GM12892 (cell line): ENCODE measurements around the gene TAF1C.

Experiments
- POLR2A ChIP-seq: IDR thresholded peaks from 2 replicates; pipeline ENCODE4 v1.6.1; 2011; ENCODE audit warnings: low read depth, low read length, control low read depth
- POLR2AphosphoS5 ChIP-seq: IDR thresholded peaks from 2 replicates; pipeline ENCODE4 v1.6.1; 2011; ENCODE audit warnings: low read depth, low read length, control low read depth
- TAF1 ChIP-seq: IDR thresholded peaks from 2 replicates; pipeline ENCODE4 v1.6.1; 2011; ENCODE audit warnings: low read depth, mild to moderate bottlenecking, control low read depth, low read length, borderline replicate concordance

DNA sequence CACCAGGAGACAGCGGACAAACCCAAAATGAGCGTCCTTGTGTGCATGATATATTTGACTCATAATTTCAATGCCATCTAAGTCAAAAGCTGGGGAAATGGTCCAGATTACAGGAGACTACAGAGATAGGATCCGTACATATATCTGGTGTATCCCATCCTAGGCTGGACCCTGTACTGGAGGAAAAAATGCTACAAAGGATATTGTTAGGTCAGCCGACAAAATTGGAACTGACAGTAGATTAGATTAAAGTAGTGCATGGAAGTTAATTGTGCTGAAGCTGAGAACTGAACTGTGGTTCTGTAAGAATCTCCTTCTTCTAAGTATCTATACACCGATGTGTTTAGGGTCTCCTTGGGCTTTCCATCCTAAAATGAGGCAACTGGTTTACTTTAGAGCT is 28.7 kb upstream of the TAF1C start:
- no peak for TF ChIP-seq POLR2A
- no peak for TF ChIP-seq POLR2AphosphoS5
- TF ChIP-seq TAF1: no peak
